GM12874 (cell line): ENCODE results near the gene TSKS.

ENCODE experiments used
- CTCF ChIP-seq: IDR thresholded peaks from 2 replicates; pipeline ENCODE4 v1.5.1; 2011; ENCODE audit warnings: low read depth, mild to moderate bottlenecking, control low read depth, low read length, moderate library complexity; ENCODE audit not compliant: insufficient read depth

TSKS gene

DNA sequence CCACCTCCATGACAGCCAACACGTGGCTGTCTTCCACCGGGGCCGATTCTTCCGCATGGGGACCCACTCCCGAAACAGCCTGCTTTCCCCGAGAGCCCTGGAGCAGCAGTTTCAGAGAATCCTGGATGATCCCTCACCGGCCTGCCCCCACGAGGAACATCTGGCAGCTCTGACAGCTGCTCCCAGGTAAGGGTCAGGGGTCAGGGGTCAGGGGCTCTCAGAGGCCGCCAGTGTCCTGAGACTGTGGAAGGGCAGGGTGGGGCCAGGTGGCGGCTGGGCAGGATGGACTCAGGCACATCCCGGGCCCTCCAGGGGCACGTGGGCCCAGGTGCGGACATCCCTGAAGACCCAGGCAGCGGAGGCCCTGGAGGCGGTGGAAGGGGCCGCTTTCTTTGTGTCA, 57.2 kb downstream of the TSKS start:
- TF ChIP-seq CTCF = no peak

GRCh38 chr19:49704888-49705642, 58.0 kb downstream of the TSKS start:
- TF ChIP-seq CTCF = no peak

- TF ChIP-seq CTCF = no peak
Observed at GRCh38 chr19:49701271-49701786, 61.8 kb downstream of the TSKS start.

- no peak for TF ChIP-seq CTCF
Observed at GRCh38 chr19:49700563-49700962, 62.5 kb downstream of the TSKS start.

GRCh38 chr19:49699364-49699763, 63.7 kb downstream of the TSKS start:
- no peak for TF ChIP-seq CTCF

DNA sequence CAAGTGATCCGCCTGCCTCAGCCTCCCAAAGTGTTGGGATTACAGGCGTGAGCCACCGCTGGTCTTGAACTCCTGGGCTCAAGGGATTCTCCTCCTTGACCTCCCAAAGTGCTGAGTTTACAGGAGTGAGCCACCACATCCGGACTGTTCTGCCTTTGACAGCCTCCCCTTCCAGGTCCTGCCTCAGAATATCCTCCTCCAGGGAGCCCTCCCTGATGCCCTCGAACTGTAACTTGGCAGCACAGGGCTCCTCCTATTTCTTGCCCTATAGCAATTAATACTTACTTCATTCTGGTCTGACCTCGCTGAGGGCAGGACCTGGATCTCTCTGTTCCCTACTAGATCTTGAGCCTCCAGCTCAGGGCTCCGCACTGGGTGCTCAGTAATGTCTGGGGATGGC, 66.2 kb downstream of the TSKS start:
- no peak for TF ChIP-seq CTCF

DNA sequence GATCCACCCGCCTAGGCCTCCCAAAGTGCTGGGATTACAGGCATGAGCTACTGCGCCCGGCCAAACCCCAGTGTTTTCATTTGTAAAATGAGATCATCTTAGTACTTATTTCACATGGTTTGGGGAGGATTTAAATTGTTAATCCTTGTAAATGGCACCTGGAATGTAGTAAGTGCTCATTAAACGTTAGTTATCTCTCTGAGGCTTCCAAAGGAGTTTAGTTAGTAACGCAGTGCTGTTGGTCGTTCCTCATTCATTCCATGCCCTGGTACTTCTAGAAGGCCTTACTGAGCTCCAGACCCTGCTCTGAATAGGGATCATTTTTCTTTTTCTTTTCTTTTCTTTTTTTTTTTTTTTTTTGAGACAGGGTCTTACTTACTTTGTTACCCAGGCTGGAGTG, 67.0 kb downstream of the TSKS start:
- no peak for TF ChIP-seq CTCF
